ENCODE results near the gene PNRC1.

DNA sequence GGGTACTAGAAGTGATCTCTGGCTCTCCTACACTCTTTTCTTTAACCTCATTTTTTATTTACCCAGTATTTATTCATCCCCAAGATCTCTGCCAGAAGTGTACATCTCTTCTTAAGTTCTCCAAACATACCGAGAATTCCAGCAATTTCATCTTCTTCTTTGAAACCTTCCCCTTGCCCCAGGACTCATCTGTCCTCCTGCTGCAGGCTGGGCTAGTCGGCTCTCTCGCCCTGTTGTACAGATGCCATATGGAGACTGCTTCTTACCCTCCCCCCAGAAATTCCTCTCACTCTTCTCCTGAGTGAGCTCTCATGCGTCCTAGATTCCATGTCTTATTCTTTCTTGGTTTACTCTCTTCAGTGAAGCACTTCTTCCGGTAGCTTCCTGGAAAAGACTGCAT lies 21.9 kb upstream of the PNRC1 start:
- TF ChIP-seq, protein P1, sequence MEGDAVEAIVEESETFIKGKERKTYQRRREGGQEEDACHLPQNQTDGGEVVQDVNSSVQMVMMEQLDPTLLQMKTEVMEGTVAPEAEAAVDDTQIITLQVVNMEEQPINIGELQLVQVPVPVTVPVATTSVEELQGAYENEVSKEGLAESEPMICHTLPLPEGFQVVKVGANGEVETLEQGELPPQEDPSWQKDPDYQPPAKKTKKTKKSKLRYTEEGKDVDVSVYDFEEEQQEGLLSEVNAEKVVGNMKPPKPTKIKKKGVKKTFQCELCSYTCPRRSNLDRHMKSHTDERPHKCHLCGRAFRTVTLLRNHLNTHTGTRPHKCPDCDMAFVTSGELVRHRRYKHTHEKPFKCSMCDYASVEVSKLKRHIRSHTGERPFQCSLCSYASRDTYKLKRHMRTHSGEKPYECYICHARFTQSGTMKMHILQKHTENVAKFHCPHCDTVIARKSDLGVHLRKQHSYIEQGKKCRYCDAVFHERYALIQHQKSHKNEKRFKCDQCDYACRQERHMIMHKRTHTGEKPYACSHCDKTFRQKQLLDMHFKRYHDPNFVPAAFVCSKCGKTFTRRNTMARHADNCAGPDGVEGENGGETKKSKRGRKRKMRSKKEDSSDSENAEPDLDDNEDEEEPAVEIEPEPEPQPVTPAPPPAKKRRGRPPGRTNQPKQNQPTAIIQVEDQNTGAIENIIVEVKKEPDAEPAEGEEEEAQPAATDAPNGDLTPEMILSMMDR (conservative IDR thresholded peaks at IDR 0.05), result no peak
- TF ChIP-seq EZH2 (IDR thresholded peaks at IDR 0.05; ENCODE audit: low read depth), result no peak

Data from PC-9 (cell line).